Measurements from ENCODE around the gene UNC13D.

DNA sequence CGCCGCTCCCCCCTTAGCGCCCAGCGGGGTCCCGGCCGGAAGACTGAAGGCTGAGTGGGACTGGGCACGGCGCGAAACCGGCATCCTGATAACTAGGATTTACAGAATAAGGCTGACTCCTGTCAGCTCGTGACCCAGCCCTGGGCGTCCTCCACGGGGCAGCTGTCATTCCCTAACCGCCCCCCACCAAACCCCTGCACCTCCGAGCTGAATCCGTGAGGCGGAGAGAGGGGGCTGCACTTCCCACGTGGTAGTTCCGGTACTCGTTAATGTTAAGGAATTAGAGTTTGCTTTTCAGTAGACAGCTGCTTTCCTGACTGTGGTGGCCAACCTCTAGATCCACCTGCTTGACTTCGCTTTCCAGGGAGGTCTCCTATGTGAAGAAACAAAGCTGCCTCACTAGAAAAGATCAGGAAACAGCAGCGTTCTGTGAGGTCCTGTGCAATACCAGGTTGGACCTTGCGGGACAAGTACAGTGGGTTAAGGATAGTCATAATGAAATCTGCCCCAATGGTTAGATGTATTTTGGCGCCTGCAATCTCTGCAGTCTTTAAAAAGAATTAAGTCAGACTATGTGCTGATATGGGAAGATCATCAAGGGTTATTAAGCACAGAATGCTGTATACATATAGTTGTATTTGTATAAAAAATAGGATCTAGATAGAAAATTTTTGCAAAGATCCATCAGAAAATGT lies 12.0 kb upstream of the UNC13D start:
- TF ChIP-seq EZH2 (IDR thresholded peaks at IDR 0.05) (no peak), POLR2AphosphoS5 (IDR thresholded peaks at IDR 0.05; ENCODE audit: borderline replicate concordance, low read depth, low read length) (no peak), FOXP2 (optimal IDR thresholded peaks at IDR 0.05; ENCODE audit: control extremely low read depth, extremely low read length, insufficient read depth) (no peak)

Measured in SK-N-MC (cell line).